NCI-H524 treated with DMSO at 0.1 percent for 48 hours (cell line): ENCODE results near the gene TM4SF5.
"Not testable (repeated sequence)": the region's sequence is repeated elsewhere in the genome, so short reads cannot be mapped to it uniquely, and the experiment has no call there.

Source experiments
- DNase-seq: peaks from one replicate; lab custom pipeline; 2025; lab: John Stamatoyannopoulos, UW

TM4SF5 gene

DNA sequence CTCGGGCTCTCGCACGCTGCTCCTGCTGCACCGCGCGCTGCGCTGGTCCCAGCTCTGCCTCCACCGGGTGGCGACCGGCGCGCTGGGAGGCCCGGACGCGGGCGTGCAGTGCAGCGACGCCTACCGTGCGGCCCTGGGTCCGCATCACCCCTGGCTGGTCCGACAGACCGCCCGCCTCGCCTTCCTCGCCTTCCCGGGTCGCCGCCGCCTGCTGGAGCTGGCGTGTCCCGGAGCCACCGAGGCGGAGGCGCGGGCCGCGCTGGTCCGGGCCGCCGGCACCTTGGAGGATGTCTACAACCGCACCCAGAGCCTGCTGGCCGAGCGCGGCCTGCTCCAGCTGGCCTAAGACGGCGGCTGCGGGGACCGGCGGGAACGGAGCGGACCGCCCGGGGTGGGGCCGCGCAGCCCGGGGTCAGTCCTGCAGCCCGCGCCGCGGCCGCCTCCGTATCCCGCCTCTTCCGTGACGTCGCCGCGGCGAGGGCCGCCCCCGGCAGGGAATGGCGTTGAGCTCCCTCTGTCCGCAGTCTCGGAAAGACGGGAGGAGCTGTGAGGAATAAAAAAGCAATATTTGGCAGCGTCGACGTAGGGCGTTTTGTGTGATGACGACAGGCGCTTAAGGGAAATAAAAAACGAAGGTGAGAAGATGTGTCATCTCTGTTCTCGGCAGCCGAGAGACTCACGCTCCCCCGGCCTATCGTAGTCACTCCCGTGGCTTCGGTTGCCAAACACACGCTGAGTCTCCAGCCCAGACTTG is 18.4 kb downstream of the TM4SF5 start:
- peak; percentile 12 for DNase-seq

DNA sequence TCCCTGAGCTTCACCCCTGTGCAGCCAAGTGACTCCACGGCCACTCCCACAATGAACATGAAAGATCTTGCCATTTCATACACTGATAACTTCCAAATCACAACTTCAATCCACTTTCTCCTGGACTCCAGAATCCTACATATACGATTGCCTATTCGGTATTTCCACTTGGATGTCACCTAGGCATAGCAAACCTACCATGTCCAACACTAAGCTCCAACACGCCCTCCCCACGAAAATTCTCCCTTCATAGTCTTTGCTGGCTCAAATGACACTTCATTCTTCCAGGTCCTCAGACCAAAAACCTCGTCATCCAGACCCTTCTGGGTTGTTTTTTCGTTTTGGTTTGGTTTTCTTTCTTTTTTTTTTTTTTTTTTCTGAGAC is 19.0 kb downstream of the TM4SF5 start:
- no peak for DNase-seq

DNA sequence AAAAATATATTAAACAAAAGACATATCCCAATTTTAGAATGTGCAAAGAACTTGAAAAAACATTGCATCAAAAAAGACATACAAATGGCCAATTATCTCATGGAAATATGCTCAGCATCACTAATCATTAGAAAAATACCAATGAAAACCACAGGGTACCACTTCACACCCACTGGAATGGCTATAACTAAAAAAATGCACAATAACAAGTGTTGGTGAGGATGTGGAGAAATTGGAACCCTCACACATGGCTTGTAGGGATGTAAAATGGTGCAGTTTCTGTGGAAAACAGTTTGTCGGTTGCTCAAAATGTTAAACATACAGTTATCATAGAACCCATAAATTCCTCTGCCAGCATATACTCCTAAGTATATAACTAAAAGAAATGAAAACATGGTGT is 23.5 kb downstream of the TM4SF5 start:
- no peak for DNase-seq

DNA sequence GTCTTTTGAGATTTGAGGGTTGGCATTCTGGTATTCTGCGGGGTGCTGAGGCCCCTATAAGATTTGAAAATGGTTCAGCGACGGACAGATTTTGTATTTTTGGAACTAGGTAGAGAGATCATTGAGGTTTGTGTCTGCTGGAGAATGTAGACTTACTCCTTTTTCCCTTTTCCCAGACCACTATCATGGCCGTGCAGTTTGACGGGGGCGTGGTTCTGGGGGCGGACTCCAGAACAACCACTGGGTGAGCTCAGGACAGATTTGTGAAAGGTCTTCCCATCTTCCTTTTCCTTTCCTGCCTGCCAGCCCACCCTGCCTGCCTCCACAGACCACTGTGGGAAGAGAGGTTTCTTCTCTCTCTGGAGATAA is 24.9 kb downstream of the TM4SF5 start:
- no peak for DNase-seq

DNA sequence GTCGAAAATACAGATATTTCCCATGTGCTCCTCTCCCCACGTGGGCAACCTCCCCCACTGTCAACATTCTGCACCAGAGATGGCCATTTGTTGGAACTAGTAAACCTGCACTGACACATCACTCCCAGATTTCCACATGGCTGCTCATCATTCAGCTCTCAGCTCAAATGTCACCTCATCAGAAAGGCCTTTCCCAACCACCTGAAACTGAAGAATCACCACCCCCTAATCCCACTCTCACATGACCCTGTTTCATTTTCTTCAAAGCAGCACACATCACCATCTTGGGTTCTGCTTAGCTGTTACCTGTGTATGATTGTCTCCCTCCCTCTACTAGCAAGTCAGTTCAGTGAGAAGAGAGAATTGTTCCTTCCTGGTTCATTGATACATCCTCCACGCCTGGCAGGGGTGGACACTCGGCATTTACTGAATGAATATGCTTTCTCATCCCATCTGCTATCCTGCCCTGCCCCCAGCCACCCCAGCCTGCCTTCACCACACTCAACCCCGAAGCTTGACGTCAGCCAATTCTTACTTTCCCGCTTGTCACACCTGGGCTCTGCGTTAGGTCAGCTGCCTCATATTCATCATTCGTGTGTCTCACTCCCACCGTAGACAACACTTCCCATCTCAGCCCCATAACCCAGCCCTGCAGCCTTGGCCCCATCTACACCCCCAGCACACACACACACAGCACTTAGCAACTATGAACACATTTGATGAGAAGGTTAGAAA is 28.9 kb downstream of the TM4SF5 start:
- DNase-seq, result no peak

DNA sequence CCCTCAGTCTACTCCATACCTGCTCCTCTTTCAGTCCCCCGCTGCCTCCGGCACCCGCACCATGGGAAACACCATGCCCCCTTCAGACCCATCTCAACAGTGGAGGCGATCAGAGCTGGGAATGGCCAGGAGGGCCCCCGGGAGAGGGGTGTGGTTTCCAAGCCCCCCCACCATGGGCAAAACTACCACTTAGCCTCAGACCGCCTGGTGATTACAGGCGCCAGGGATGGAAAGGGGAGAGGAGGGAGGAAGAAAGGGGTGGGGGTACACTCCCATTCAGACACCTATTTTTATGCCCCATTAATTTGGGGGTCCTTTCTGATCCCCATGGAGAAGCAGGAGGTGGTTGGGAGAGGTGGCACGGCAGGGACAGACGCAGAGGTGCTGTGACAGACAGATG is 30.5 kb downstream of the TM4SF5 start, which contains the start of gene C17orf114:
Gene C17orf114, minus strand, starts transcription at position 101 of the 400 bp plus-strand sequence.
- DNase-seq, result no peak

DNA sequence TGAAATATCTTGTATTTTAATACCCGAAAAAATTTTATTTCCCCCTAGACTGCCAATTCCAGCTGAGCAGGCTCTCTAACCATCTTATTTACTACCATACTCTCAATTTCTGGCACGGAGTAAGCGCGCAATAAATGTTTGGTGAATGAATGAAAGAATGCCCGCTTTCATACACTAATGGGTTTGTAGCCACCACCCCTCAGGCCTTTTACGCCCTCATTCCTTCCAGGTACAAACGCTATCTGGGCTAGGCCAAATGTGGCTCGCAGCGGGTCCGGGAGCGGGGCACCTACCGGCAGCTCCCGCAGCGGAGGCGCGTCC is 34.7 kb downstream of the TM4SF5 start:
- no peak for DNase-seq

DNA sequence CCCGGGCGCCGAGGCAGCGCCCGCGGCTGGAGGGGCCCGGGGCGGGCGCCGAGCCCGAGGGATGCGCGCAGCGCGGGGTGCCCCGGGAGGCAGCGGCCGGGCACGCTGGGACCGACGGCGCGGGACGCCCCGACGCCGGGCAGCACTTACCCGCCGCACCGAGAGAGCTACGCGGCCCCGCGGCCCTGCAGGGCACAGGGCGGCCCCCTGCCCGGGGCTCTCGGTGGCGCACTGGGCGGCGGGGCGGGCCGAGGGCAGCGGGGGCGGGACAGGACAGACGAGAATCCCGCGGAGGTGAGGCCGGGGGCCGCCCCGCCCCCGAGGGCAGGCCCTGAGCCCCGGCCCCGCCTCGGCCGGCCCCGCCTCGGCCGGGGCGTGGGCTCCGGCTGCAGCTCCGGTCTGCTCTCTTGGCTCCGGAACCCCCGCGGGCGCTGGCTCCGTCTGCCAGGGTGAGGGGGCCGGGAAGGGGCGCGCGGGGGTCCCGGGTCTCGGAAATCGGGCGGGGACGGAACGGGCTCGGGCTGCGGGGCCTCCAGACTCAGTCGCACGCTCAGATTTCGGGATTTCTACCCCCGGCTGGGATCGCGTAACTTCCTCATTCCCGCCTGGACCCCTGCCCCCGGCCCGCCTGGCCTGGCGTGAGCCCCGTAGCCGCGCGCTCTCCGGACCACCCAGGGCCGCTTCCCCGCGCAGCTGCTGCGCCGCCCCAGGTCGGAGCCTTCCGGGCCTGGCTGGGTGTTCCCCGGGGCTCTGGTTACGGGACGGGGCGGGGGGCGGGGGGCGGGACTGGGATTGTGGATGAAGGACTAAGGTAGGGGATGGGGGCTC is 35.3 kb downstream of the TM4SF5 start, which contains the start of gene PLD2:
Gene PLD2, plus strand, starts transcription at position 376 of the 828 bp plus-strand sequence. CDS start 621 bp downstream, outside the sequence.
- DNase-seq, result no peak

DNA sequence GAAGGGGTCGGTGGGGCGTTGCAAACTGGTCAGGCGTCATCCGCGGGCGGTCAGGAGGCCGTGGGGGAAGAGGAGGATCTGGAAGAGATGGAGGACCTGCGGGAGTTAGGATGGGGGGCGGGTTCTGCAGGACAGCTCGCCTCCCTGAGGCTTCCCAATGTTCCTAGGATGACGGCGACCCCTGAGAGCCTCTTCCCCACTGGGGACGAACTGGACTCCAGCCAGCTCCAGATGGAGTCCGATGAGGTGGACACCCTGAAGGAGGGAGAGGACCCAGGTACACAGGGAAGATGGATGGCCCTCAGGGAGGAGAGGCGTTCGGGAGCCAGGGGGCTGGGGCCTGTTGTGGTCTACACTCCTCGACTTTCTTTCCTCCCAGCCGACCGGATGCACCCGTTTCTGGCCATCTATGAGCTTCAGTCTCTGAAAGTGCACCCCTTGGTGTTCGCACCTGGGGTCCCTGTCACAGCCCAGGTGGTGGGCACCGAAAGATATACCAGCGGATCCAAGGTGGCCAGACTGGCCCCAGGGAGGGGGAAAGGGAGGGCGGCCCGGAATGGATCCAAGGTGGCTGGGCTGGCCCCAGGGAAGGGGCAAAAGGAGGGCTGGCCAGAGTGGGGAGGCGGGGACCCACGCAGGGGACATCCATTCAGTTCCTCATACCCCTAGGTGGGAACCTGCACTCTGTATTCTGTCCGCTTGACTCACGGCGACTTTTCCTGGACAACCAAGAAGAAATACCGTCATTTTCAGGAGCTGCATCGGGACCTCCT is 36.1 kb downstream of the TM4SF5 start:
- no peak for DNase-seq

DNA sequence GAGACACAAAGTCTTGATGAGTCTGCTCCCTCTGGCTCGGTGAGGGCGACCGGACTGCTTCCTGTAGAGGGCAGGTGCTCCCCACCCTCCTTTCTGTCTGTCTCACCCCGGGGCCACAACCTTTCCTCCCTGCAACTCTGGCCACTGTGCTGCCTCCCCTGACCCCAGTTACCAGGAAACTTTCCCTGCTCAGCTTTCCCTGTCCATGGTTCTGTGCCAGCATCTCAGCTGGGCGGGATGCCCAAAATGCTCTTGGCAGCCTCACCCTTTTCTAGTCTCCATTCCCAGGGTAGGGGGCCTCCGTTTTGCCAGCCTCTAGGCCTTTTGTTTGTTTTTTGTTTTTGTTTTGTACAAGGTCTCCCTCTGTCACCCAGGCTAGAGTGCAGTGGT is 36.7 kb downstream of the TM4SF5 start:
- no peak for DNase-seq

DNA sequence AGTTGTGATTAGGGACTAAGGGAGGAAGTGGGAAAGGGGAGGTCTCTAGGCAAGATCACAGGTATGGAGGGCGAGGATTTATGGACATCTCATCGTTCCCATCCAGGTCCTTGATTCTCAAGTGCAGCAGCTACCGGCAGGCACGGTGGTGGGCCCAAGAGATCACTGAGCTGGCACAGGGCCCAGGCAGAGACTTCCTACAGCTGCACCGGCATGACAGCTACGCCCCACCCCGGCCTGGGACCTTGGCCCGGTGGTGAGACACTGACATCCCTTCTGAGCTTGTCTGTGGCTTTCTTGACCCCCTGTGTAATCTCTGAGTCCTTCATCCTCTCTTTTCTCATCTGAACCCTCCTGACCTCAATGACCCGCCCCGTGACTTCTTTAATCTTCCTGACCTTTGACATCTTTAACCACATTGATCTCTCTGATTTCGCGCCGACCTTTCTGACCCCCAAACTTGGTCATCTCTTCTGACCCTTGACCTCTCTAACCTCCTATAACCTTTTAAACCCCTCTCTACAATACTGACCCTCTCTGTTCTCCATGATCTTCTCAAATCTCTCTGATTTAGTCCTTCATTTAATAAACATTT is 39.1 kb downstream of the TM4SF5 start:
- no peak for DNase-seq

DNA sequence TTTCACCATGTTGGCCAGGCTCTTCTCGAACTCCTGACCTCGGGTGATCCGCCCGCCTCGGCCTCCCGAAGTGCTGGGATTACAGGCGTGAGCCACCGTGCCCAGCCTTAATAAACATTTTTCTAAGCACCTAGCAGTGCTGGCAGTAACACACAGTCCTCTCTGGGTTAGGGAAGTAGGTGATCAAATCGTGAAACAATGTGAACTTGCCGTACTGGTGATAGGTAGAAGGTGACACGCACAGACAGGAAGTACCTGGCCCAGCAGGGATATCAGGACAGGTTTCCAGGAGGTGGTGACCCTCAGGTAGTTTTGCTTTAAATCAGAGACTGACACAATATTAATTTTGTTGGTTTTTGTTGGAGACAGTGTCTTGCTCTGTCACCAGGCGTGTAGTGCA is 39.8 kb downstream of the TM4SF5 start:
- no peak for DNase-seq

DNA sequence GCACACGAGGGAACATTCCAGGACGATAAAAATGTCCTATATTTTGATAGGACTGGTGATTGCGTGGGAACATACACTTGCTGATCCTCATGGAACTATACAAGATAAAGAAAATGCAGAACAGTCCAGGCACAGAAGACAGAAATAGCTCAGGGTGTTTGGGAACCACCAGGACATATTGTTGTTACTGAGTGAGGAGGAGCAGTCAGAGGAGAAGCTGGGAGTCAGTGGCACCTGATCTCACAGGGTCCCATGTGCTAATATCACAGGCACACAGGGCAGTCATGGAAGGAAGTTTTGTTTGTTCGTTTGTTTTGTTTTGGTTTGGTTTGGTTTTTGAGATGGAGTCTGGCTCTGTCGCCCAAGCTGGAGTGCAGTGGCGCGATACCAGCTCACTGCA is 41.0 kb downstream of the TM4SF5 start:
- DNase-seq, result no peak

DNA sequence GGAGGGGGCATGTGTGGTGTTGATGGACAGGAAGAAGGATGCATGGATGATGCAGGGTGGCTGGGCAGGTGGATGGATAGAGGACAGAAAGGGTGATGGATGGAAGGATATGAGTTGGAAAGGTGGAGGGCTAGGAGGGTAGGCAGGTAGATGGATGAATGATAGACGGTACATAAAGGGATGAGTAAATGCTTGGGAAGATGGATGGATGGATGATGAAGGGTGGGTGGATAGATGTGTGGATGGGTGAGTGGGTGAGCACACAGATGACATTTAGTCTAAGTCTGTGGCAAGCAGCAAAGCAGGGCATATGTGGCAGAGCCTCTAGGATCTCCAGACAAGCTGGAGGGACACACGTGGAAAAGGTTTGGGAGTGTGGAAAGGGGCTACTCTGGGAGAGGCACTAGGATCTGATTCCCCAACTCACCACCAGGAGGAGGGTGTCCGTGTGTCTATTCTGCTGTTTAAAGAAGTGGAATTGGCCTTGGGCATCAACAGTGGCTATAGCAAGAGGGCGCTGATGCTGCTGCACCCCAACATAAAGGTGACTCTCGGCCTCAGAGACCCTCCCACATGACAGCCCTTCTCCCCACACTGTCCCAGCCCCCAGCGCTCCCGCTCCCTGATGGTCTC is 43.5 kb downstream of the TM4SF5 start:
- DNase-seq, result no peak

DNA sequence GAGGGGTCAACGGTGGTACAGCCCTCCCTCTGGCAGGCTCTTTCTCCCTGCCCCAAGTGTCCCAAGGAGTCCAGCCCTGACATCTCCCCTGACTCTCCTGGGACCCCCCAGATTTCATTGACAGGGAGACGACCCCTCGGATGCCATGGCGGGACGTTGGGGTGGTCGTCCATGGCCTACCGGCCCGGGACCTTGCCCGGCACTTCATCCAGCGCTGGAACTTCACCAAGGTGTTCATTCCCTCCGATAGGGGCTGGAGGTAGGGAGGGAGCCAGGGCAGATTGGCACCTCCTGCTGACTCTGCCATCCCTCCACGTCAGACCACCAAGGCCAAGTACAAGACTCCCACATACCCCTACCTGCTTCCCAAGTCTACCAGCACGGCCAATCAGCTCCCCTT is 45.1 kb downstream of the TM4SF5 start:
- DNase-seq, result no peak

DNA sequence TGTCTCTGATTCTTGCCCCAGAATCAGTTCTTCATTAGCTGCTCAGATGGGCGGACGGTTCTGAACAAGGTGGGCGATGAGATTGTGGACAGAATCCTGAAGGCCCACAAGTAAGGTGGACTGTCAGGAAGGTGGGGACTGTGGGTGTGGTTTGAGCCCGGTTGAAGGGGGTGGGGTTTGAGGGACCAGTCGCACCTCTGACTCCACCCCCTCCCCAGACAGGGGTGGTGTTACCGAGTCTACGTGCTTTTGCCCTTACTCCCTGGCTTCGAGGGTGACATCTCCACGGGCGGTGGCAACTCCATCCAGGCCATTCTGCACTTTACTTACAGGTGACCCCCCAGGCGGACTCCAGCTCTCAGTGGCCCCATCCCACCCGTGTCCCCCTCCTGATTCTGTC is 46.6 kb downstream of the TM4SF5 start:
- no peak for DNase-seq

DNA sequence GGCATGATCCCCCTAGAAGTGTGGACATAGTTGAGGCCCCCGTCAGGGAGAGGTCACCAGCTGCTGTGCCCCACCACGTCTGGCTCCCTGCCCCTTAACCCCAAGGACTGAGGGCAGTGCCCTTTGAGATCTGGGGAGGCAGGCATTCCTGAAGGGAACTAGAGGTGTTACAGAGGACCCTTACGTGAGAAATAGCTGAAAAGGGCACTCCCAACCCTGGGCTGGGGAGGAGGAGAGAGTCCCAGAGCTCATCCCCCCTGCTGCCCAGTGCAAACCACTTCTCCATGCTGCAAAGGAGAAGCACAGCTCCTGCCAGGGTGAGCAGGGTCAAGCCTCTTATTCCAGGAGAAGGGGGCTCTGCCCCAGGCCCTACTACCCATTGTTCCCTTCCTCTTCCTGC is 51.1 kb downstream of the TM4SF5 start:
- DNase-seq, result no peak

DNA sequence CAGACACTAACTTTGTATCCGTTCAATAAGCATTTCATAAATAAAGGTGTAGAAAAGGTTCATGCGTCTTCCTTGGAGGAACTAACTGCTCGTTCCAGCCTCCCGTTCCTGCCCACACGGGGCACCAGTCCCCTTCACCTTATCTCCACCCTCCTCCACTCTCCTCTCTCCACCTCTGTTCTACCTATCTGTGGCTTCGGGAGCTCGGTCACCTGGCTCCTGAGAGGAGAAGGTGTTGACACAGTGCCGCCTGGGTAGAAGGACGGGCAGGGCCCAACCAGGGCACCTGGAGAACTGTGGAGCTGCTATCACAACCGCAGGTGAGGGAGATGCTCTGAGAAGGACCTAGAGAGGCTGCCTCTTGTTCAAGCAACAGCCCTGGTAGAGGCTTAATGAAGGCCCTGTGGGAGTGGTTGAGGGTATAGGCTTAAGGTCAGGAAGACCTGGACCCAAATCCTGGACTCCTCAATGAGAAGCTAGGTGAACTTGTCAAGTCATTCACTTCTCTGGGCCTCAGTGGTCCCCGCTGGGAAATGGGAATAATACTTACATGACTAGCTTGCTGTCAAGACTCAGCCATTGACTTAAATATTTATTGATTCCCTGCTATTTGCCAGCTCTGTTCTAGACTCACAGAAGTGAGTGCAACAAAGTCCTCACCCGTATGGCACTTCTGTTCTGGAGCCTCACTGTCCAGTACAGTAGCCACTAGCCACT is 51.8 kb downstream of the TM4SF5 start:
- DNase-seq, result no peak

DNA sequence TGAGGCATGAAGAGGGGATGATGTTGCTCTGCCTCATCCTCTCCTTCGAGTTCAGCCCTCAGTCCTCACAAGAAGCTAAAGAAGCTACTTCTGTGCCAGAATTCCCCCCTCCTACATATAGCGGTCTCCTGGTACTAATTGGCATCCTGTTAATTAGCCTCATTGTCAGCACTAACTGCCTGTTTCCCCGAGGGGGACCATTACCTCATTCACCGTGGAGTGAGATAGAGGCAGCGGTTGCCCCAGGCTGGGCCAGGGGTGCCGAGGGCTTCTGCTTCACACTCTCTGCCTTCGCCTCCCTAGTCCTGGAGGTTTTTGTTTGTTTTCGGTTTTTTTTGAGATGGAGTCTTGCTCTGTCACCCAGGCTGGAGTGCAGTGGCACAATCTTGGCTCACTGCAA is 55.7 kb downstream of the TM4SF5 start:
- DNase-seq, result no peak

DNA sequence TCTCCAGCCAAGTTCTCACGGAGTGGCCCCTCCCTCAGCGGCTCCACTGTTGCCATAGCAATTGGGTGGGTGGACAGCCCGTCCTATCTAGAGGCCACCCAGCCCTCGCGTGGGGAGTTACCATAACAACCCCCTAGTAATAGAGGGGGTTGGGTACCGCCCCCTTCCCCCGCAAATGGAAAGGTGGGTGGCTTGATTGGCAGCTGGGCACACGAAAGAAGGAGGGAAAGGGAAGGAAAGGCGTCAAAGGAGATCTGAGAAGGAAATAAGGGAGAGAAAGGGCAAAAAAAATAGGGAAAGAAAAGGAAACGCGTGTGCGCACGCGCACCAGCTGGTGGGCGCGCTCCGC is 61.1 kb downstream of the TM4SF5 start:
- not testable (repeated sequence) for DNase-seq
